Medulla oblongata (tissue), 1 donor: ENCODE results near the gene P2RY13.

Experiments used
- DNase-seq: peaks from one replicate; pipeline ENCODE4 v3.0.0-alpha.2; 2015; ENCODE audit errors: extremely low spot score

P2RY13 gene

GRCh38 chr3:151320131-151320530 is 9.2 kb downstream of the P2RY13 start:
- DNase-seq, result no peak

GRCh38 chr3:151319628-151320027 is 9.7 kb downstream of the P2RY13 start:
- no peak for DNase-seq

- no peak for DNase-seq
These were observed 10.4 kb downstream of the P2RY13 start for GRCh38 chr3:151318991-151319390.

- DNase-seq, result no peak
These were observed 11.0 kb downstream of the P2RY13 start for GRCh38 chr3:151318313-151318712.

GRCh38 chr3:151316267-151316991 is 12.9 kb downstream of the P2RY13 start, which contains the start of gene GPR87:
Gene GPR87 (minus strand): TSS chr3:151316820. CDS start chr3:151300100, 16,720 bp downstream.
- no peak for DNase-seq

- no peak for DNase-seq
These were observed 13.5 kb downstream of the P2RY13 start for GRCh38 chr3:151315846-151316245.

- no peak for DNase-seq
These were observed 14.2 kb downstream of the P2RY13 start for GRCh38 chr3:151315136-151315535.

- DNase-seq, result no peak
These were observed 14.8 kb downstream of the P2RY13 start for GRCh38 chr3:151314593-151314992.

- no peak for DNase-seq
These were observed 15.2 kb downstream of the P2RY13 start for GRCh38 chr3:151314137-151314536.

GRCh38 chr3:151312972-151313371 is 16.4 kb downstream of the P2RY13 start:
- no peak for DNase-seq

GRCh38 chr3:151309566-151309965 is 19.8 kb downstream of the P2RY13 start:
- no peak for DNase-seq

GRCh38 chr3:151307583-151308488 is 21.5 kb downstream of the P2RY13 start:
- no peak for DNase-seq

- no peak for DNase-seq
These were observed 22.2 kb downstream of the P2RY13 start for GRCh38 chr3:151307131-151307530.

GRCh38 chr3:151306168-151306810 is 23.1 kb downstream of the P2RY13 start:
- no peak for DNase-seq

GRCh38 chr3:151305775-151306151 is 23.6 kb downstream of the P2RY13 start:
- no peak for DNase-seq

GRCh38 chr3:151305060-151305774 is 24.1 kb downstream of the P2RY13 start:
- DNase-seq, result peak; percentile 41

GRCh38 chr3:151303751-151304150 is 25.6 kb downstream of the P2RY13 start:
- DNase-seq, result no peak

- DNase-seq, result no peak
These were observed 27.6 kb downstream of the P2RY13 start for GRCh38 chr3:151301787-151302186.

- DNase-seq, result no peak
These were observed 28.8 kb downstream of the P2RY13 start for GRCh38 chr3:151300539-151300938.

GRCh38 chr3:151299006-151299405 is 30.3 kb downstream of the P2RY13 start:
- DNase-seq, result no peak

- no peak for DNase-seq
These were observed 31.9 kb downstream of the P2RY13 start for GRCh38 chr3:151297429-151297828.

GRCh38 chr3:151296226-151296625 is 33.1 kb downstream of the P2RY13 start:
- no peak for DNase-seq
